ENCODE data around the gene PURB.
"Not testable (repeated sequence)": the region's sequence is repeated elsewhere in the genome, so short reads cannot be mapped to it uniquely, and the experiment has no call there.

Gene PURB

DNA sequence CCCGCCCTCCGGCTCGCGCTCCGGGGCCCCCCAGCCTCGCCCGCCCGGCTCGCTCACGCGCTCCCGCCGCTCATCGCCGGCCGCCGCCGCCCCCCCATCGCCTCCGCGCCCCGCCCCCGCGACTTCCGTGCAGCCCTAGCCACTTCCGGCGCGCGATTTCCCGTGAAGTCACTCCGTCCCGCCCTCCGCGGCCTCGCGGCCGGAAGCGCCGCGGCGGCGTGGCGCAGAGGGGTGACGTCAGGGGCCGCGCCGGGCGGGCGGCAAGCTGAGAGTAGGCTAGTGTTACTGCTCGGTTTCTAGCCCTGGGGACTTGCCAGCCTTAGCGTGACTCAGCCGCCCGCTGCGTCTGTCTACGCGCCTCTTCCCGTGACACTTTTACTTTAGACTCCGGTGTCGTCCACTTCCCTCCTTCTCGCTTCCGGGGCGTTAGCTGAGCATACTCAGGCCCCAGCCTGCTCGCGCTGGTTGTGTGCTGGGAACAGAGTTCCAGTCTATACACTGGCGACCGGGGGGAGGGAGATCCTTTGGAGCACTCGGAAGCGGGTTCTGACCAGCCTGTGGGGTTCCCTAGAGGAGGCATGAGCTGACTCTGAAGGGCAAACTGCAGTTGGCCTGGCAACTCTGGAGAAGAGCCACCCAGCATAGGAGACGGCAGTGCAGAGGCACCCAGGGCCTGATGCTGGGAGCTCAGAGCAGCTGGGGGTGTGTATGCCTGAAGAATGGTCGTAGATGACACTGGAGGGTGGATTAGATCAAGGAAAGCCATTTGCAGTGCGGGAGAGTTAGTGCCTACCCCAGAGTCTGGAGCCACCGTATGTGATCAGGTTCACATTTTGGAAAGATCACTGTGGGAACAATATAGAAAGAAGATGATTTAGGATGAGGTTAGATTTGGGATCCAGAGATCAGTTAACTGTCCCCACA is at the start of gene PURB:
TSS of gene PURB (minus strand) at position 137 of the 924 bp plus-strand sequence. CDS start 182 bp downstream, outside the sequence.
- peak within 1 kb of the TSS; percentile 80 for H3K4me3 ChIP-seq
- peak; percentile 83 to 95 for DNase-seq (ENCODE audit: low spot score in 2 of 2)
- H3K27me3 ChIP-seq (ENCODE audit: low read depth), result no peaks in the 10 kb centered on the region
- in situ Hi-C loops (cut with MboI; ENCODE audit: low sequenced_read_pairs), result no loop called here
- peaks cover 20% of the 10 kb centered on the region for H3K4me1 ChIP-seq
- H3K9me3 ChIP-seq, result no peaks in the 10 kb centered on the region
- H3K36me3 ChIP-seq (replicated peaks), result peaks cover 15% of the 10 kb centered on the region

DNA sequence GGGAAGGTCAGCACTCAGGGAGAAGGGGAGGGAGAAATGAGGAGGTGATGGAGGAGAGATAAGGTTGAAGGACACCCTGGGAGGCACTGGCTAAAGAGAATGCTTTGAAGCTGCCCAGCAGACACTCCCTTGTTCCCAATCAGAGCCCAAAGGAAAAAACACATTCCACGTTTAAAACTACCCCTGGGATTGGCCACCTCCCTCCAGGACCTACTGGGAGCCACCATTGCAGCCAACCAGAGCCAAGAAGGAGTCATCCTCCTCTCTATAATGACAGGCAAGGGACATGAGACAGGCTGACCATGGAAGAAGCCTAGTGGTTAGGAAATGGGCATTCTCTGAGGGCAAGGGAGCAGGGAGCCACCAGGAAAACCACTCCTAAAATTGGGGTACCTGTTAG is 49.7 kb upstream of the PURB start:
- Histone ChIP-seq H3K9me3 (0 out of 2 replicates have a peak, but pooled peaks cover under 1% of the 10 kb centered on the region), H3K4me3 (no peak overlapping the region), H3K36me3 (replicated peaks) (no peaks in the 10 kb centered on the region), H3K27me3 (ENCODE audit: low read depth) (no peaks in the 10 kb centered on the region), H3K4me1 (peaks cover 3% of the 10 kb centered on the region; the same call in 1 of the 2 replicates)
- no peak for DNase-seq (ENCODE audit: low spot score in 2 of 2)
- in situ Hi-C loops (cut with MboI; ENCODE audit: low sequenced_read_pairs), result no loop called here

DNA sequence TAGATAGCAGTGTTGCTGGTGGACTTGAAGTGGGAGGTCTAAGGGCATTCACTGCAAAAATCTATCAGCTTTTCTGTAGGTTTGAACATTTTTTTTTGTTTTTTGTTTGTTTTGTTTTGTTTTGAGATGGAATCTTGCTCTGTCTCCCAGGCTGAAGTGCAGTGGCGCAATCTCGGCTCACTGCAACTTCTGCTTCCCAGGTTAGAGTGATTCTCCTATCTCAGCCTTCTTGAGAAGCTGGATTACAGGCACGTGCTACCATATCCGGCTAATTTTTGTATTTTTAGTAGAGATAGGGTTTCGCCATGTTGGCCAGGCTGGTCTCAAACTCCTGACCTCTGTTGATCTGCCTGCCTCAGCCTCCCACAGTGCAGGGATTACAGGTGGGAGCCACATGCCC is 49.2 kb upstream of the PURB start:
- H3K9me3 ChIP-seq; H3K36me3 ChIP-seq (replicated peaks); in situ Hi-C loops (cut with MboI; ENCODE audit: low sequenced_read_pairs); H3K27me3 ChIP-seq (ENCODE audit: low read depth); H3K4me3 ChIP-seq; H3K4me1 ChIP-seq; DNase-seq (ENCODE audit: low spot score in 2 of 2): not testable (repeated sequence)

DNA sequence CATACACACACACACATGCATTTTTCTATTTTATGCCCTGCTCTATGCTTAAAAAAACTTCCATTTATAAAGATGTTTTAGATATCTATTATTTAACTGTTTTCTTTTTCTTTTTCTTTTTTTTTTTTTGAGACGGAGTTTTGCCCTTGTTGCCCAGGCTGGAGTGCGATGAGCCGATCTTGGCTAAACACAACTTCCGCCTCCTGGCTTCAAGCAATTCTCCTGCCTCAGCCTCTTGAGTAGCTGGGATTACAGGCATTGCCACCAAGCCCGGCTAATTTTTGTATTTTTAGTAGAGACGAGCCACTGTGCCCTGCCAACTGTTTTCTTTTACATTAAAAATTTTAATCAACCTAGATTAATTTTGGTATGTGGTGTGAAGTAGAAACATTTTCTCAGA is 45.6 kb upstream of the PURB start:
- Histone ChIP-seq H3K36me3 (replicated peaks) (no peaks in the 10 kb centered on the region), H3K4me3 (no peak overlapping the region), H3K27me3 (ENCODE audit: low read depth) (no peaks in the 10 kb centered on the region), H3K4me1 (peaks cover 3% of the 10 kb centered on the region; the same call in 1 of the 2 replicates), H3K9me3 (0 out of 2 replicates have a peak, but pooled peaks cover 2% of the 10 kb centered on the region)
- DNase-seq (ENCODE audit: low spot score in 2 of 2), result no peak
- in situ Hi-C loops (cut with MboI; ENCODE audit: low sequenced_read_pairs), result no loop called here

DNA sequence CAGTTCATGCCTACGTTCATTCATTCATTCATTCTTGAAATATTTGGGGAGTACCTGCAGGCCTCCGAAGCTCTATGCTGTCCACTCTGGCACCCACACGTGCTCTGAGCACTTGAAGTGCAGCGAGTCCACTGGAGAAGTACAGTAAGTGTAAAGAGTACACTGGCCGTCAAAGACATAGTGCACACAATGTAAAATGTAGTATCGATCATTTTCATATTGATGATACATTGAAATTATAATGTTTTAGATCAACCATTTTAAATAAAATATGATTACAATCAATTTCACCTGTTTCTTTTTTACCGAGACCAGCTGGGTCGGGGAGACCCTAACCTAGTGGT is 37.0 kb upstream of the PURB start:
- H3K4me3 ChIP-seq, result no peak overlapping the region
- no peaks in the 10 kb centered on the region for H3K27me3 ChIP-seq (ENCODE audit: low read depth)
- H3K36me3 ChIP-seq (replicated peaks), result no peaks in the 10 kb centered on the region
- no peak for DNase-seq (ENCODE audit: low spot score in 2 of 2)
- no peaks in the 10 kb centered on the region for H3K9me3 ChIP-seq
- in situ Hi-C loops (cut with MboI; ENCODE audit: low sequenced_read_pairs), result no loop called here
- no peaks in the 10 kb centered on the region for H3K4me1 ChIP-seq

DNA sequence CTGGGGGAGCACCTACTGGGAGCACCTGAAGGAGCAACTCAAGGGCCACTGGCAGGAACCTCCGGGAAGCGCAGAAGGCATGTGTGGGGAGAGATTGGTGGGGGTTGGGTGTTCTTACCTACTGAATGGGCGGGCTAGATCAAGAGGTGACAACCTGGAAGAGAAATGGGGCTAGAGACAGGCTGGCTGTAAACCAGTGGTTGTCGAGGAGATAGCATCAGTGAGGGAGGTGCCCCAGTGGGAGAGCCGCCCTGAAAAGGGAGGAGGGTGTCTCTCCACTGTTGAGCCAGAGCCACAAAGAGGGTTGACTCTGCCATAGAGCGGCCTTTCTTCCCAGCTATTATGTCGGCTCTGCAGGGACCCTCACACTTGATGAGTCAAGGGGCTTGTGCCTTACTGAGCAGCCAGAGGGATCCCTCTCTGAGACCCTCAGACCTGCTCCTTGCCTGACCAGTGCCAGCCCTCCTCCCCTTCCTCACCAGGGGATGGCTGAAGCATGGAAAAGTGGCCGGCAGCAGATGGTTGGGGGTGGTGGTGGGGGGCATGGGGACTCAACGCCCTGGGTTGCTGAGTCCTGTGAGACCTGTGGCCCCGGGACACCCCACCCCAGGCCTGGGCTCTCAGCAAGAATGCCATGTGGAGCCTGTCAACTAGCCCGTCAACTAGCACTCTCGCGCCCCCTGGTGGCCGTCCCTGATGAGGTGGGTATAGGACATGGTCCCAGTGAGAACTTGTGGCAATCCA is 36.4 kb upstream of the PURB start:
- DNase-seq (ENCODE audit: low spot score in 2 of 2), result peak; percentile 42 to 95
- in situ Hi-C loops (cut with MboI; ENCODE audit: low sequenced_read_pairs), result no loop called here
- Histone ChIP-seq H3K36me3 (replicated peaks) (no peaks in the 10 kb centered on the region), H3K9me3 (no peaks in the 10 kb centered on the region), H3K4me3 (no peak overlapping the region), H3K27me3 (ENCODE audit: low read depth) (no peaks in the 10 kb centered on the region), H3K4me1 (no peaks in the 10 kb centered on the region)

DNA sequence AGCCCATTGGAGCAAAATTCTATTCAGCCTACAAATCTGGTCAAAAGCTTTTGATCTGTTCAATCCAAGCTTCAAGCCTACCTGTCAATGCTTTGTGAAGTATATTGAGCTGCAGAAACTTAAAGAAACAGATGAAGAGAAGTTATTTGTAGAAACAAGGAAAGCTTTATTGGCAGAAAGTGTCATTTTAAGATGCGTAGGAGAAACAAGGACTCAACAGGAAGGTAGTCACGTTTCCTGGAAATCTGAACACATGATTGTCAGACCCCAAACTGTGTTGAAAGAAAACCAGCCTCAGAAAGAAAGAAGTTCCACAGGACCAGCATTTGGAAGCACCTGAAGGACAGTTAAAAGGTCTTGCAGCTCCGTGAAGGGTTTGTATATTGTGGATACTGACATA is 34.8 kb upstream of the PURB start:
- H3K27me3 ChIP-seq (ENCODE audit: low read depth), result no peaks in the 10 kb centered on the region
- H3K4me3 ChIP-seq, result no peak overlapping the region
- in situ Hi-C loops (cut with MboI; ENCODE audit: low sequenced_read_pairs), result no loop called here
- no peaks in the 10 kb centered on the region for H3K36me3 ChIP-seq (replicated peaks)
- no peaks in the 10 kb centered on the region for H3K9me3 ChIP-seq
- H3K4me1 ChIP-seq, result no peaks in the 10 kb centered on the region
- no peak for DNase-seq (ENCODE audit: low spot score in 2 of 2)

DNA sequence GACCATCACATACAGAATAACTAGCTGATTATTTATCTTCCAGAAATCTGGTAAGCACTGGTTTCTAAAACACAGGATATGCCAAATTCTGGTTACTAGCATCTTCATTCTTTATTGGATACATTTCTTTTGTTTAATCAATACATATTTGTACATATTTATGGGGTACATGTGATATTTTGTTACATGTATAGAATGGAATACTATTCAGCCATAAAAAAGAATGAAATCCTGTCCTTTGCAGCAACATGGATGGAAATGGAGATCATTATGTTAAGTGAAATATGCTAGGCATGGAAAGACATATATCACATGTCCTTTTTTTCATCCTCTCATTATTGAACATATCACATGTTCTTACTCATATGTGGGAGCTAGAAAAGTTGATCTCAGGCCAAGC is 32.7 kb upstream of the PURB start:
- H3K4me1 ChIP-seq, result no peaks in the 10 kb centered on the region
- H3K9me3 ChIP-seq, result no peaks in the 10 kb centered on the region
- H3K36me3 ChIP-seq (replicated peaks), result no peaks in the 10 kb centered on the region
- H3K4me3 ChIP-seq, result no peak overlapping the region
- H3K27me3 ChIP-seq (ENCODE audit: low read depth), result no peaks in the 10 kb centered on the region
- in situ Hi-C loops (cut with MboI; ENCODE audit: low sequenced_read_pairs), result no loop called here
- no peak for DNase-seq (ENCODE audit: low spot score in 2 of 2)

DNA sequence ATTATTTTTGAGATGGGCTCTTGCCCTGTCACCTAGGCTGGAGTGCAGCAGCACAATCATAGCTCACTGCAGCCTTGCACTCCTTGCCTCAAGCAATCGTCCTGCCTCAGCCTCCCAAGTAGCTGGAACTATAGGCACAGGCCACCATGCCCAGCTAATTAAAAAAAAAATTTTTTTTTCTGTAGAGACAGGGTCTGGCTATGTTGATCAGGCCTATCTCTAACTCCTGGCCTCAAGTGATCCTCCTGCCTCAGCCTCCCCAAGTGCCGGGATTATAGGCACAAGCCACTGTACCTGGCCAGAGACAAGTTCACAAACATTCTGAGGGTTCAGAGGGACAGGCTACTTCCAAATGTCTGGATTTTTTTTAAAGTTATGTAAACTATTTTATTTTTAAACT is 32.1 kb upstream of the PURB start:
- Histone ChIP-seq H3K36me3 (replicated peaks) (no peaks in the 10 kb centered on the region), H3K4me3 (no peak overlapping the region), H3K9me3 (no peaks in the 10 kb centered on the region), H3K27me3 (ENCODE audit: low read depth) (no peaks in the 10 kb centered on the region), H3K4me1 (no peaks in the 10 kb centered on the region)
- no peak for DNase-seq (ENCODE audit: low spot score in 2 of 2)
- in situ Hi-C loops (cut with MboI; ENCODE audit: low sequenced_read_pairs), result no loop called here

DNA sequence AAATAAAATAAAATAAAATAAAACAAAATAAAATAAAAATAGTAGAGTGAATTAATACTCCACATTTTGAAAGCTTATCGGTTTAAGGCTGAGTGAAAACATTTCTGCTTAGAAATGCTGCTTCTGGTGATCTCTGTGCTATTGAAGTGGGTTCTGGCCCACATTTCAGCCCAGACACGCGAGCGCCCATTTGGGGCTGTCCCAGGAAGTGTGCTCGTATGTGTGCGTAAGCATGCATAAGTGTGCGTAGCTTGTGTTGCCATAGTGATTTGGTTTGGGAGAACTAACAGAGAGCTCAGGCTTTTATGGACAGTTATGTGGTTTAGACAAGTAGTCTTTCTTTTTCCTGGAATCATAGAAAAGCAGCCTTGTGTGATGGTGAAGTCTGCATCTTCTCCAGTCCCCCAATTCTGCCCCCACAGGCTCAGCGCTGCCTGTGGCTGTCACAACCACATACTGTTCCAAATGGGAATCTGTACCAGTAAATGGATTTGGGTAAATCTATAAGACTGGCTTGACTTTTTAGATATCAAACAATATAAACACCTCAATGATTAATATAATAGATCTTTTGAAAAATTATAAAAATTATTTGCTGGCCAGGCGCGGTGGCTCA is 29.8 kb upstream of the PURB start:
- no peak for DNase-seq (ENCODE audit: low spot score in 2 of 2)
- H3K4me1 ChIP-seq, result no peaks in the 10 kb centered on the region
- H3K27me3 ChIP-seq (ENCODE audit: low read depth), result no peaks in the 10 kb centered on the region
- in situ Hi-C loops (cut with MboI; ENCODE audit: low sequenced_read_pairs), result no loop called here
- no peaks in the 10 kb centered on the region for H3K36me3 ChIP-seq (replicated peaks)
- H3K4me3 ChIP-seq, result no peak overlapping the region
- no peaks in the 10 kb centered on the region for H3K9me3 ChIP-seq

DNA sequence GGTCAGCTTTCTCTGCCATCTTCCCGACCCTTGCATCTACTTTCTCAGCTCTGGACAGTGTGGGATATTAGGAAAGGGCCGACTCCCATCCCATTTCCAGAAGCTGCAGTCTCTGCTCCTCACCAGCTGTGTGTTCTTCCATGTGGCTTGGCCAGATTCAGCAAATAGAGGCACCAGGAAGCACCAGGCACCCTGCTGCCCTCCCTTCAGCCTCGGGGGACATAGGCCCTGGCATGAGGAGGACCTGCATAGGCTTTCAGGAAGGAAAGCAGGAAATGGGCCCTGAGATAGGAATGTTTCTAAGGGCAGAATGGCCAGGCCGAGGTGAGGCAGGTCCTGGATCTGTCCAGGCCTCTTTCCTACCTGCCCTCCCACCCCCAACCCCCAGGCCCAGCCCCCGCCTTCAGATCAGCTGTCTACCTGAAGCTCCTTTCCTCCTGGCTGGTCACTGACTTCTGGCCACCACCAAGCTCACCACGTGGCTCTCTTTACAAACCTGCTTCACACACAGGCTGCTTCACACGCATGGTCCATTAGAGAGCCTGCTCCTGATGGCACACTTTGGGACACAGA is 27.5 kb upstream of the PURB start:
- Histone ChIP-seq H3K4me3 (no peak overlapping the region), H3K9me3 (no peaks in the 10 kb centered on the region), H3K36me3 (replicated peaks) (no peaks in the 10 kb centered on the region), H3K4me1 (no peaks in the 10 kb centered on the region), H3K27me3 (ENCODE audit: low read depth) (no peaks in the 10 kb centered on the region)
- DNase-seq (ENCODE audit: low spot score in 2 of 2), result no peak
- in situ Hi-C loops (cut with MboI; ENCODE audit: low sequenced_read_pairs), result no loop called here

DNA sequence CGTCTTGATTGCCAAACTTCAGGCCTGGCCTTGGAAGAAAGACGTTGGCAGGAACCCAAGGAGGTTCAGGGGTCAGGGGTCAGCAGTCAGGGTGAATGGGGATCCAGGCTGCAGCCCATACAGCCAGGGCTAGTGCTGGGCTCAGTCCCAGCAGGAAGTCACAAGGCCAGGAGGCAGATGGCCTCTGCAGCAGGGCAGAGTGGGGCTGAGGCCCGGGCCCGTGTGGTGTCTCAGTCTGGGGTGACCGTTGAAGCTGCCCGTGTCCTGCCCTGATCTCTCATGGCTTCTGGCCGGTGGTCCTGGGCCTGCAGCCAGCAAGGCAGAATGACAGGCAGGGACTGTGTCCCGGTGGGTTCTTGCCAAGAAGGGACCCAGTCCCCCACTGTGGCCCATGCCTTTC is 26.6 kb upstream of the PURB start:
- Histone ChIP-seq H3K27me3 (ENCODE audit: low read depth) (no peaks in the 10 kb centered on the region), H3K4me3 (no peak overlapping the region), H3K36me3 (replicated peaks) (no peaks in the 10 kb centered on the region), H3K4me1 (no peaks in the 10 kb centered on the region), H3K9me3 (no peaks in the 10 kb centered on the region)
- no peak for DNase-seq (ENCODE audit: low spot score in 2 of 2)
- in situ Hi-C loops (cut with MboI; ENCODE audit: low sequenced_read_pairs), result no loop called here

DNA sequence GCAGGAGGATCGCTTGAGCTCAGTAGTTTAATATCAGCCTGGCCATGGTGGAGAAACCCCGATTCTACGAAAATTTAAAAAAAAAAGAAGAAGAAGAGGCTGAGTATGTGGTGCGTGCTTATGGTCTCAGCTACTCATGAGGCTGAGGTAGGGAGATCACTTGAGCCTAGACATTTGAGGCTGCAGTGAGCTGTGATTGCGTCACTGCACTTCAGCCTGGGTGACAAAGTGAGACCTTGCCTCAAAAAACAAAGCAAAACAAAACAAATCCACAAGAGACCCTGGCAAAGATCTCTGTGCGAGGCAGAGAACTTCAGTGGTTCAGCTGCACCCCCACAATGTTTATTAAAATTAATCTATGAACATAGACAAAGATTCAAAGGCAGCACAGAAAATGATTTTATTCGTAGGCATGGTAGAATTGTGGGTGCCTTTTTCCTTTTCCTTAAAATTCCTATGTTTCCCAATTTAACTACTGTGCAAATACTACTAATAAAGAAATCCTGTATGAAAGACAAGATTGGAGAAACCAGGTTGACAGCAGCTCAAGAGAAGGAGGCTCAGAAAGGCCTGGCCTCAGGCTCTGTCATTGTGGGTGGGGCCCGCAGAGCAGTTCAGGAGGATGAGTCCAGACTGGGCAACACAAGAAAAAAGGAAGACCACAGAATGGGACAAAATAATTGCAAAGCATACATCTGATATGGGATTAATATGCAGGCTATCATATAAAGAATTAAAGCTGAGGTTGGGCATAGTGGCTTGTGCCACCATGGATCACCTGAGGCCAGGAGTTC is 24.5 kb upstream of the PURB start:
- no peak for DNase-seq (ENCODE audit: low spot score in 2 of 2)
- H3K4me3 ChIP-seq, result no peak overlapping the region
- H3K27me3 ChIP-seq (ENCODE audit: low read depth), result peaks cover 2% of the 10 kb centered on the region; the same call in 1 of the 2 replicates
- in situ Hi-C loops (cut with MboI; ENCODE audit: low sequenced_read_pairs), result no loop called here
- no peaks in the 10 kb centered on the region for H3K4me1 ChIP-seq
- no peaks in the 10 kb centered on the region for H3K36me3 ChIP-seq (replicated peaks)
- no peaks in the 10 kb centered on the region for H3K9me3 ChIP-seq

All from HAP-1 (cell line).